Panc1 (cell line): ENCODE data around the gene PLEKHG4B. TPM values are rescaled to one million over a fixed set of nuclear protein-coding genes. Genes with fewer than 3 reads are reported as not detected.

Experiments
- ATAC-seq: fragments of 200-7000 bp; cut with Tn5 transposase; 2 replicates; pipeline ENCODE4 v1.9.1; 2020; ENCODE audit warnings: mild to moderate bottlenecking, moderate library complexity
- BruUV-seq: library from RNA; stranded (reverse); fragments of 400-500 nt; replicated peaks from 2 replicates; lab custom pipeline; 2021; lab: Mats Ljungman, UMichigan
- CTCF ChIA-PET: fragments of 300-600 bp; sonication (Branson Sonifier 250); formaldehyde crosslinking; loops from one replicate; lab custom pipeline; 2022; ENCODE audit warnings: antibody characterized with exemption; lab: Charles Lee
- POLR2A ChIA-PET: fragments of 300-600 bp; sonication (Branson Sonifier 250); formaldehyde crosslinking; loops from one replicate; lab custom pipeline; 2022; ENCODE audit warnings: antibody characterized with exemption; lab: Charles Lee
- DNase-seq: peaks from one replicate; pipeline ENCODE4 v3.0.0-alpha.2; 2010; ENCODE audit warnings: low read depth, low spot score
- H3K27ac ChIP-seq: 2 replicates; pipeline ENCODE4 v1.5.1; 2011; ENCODE audit warnings: mild to moderate bottlenecking, low read length, inconsistent platforms
- H3K27me3 ChIP-seq: fragments of 200-500 bp; sonication (Bioruptor generic); 2 replicates; pipeline ENCODE4 v1.6.0; 2014; ENCODE audit warnings: low read length, inconsistent platforms; ENCODE audit not compliant: control insufficient read depth, insufficient read depth
- H3K36me3 ChIP-seq: fragments of 200-500 bp; sonication (Bioruptor generic); 2 replicates; pipeline ENCODE4 v1.5.1; 2014; ENCODE audit warnings: inconsistent platforms, mild to moderate bottlenecking, low read length, moderate library complexity; ENCODE audit not compliant: control insufficient read depth, insufficient read depth
- H3K4me1 ChIP-seq: 2 replicates; pipeline ENCODE4 v1.5.1; 2011; ENCODE audit warnings: inconsistent platforms, mild to moderate bottlenecking, low read length, moderate library complexity; ENCODE audit not compliant: control insufficient read depth, insufficient read depth
- H3K4me3 ChIP-seq, 2 experiments: 2 replicates each; pipeline ENCODE4 v1.5.1; 2011 to 2012; ENCODE audit warnings: low read depth in 2 of 2, low read length in 2 of 2, mild to moderate bottlenecking in 2 of 2, inconsistent platforms in 1 of 2, moderate library complexity in 1 of 2
- H3K9me3 ChIP-seq: fragments of 200-500 bp; sonication (Bioruptor generic); 2 replicates; pipeline ENCODE4 v1.5.1; 2014; ENCODE audit warnings: low read depth, mild to moderate bottlenecking, inconsistent platforms, low read length, moderate library complexity; ENCODE audit not compliant: control insufficient read depth, insufficient read depth
- CTCF ChIP-seq: fragments of 450-650 bp; IDR thresholded peaks from 2 replicates; pipeline ENCODE4 v1.5.1; 2017; ENCODE audit warnings: mild to moderate bottlenecking
- POLR2AphosphoS5 ChIP-seq: IDR thresholded peaks from 2 replicates; pipeline ENCODE4 v1.6.1; 2012; ENCODE audit warnings: mild to moderate bottlenecking, low read depth, low read length, moderate library complexity
- SIN3A ChIP-seq: IDR thresholded peaks from 2 replicates; pipeline ENCODE4 v1.6.1; 2012; ENCODE audit warnings: low read depth, mild to moderate bottlenecking, low read length, moderate library complexity, borderline replicate concordance; ENCODE audit not compliant: insufficient read depth
- TCF7L2 ChIP-seq: IDR thresholded peaks from 2 replicates; pipeline ENCODE4 v1.6.1; 2011; ENCODE audit warnings: mild to moderate bottlenecking, low read depth, low read length, inconsistent platforms
- in situ Hi-C: cut with HindIII; loops from 2 replicates; pipeline ENCODE4 v1.10.0; 2016; ENCODE audit warnings: low sequenced_read_pairs, low pct_unique_long_range_greater_than_20kb
- intact Hi-C: fragments of 100-400 bp; cut with micrococcal nuclease; formaldehyde crosslinking; loops from one replicate; pipeline ENCODE4 v1.10.0; 2022; ENCODE audit not compliant: unreplicated experiment
- total RNA-seq: library from RNA; stranded (reverse); gene quantifications from one replicate; pipeline ENCODE4 v1.2.1, GENCODE V29; 2021; ENCODE audit not compliant: unreplicated experiment
- TF ChIP-seq, protein P1 (sequence below), 2 experiments: IDR thresholded peaks; 2 replicates each; pipeline ENCODE4 v1.6.1; 2011 to 2012; ENCODE audit warnings: low read depth in 2 of 2, control low read depth in 1 of 2, low read length in 1 of 2, mild to moderate bottlenecking in 1 of 2, moderate library complexity in 1 of 2; ENCODE audit not compliant: insufficient read depth in 1 of 2

Gene PLEKHG4B
- total RNA-seq, 1 experiment from 2014 or later = 8.9 TPM

DNA sequence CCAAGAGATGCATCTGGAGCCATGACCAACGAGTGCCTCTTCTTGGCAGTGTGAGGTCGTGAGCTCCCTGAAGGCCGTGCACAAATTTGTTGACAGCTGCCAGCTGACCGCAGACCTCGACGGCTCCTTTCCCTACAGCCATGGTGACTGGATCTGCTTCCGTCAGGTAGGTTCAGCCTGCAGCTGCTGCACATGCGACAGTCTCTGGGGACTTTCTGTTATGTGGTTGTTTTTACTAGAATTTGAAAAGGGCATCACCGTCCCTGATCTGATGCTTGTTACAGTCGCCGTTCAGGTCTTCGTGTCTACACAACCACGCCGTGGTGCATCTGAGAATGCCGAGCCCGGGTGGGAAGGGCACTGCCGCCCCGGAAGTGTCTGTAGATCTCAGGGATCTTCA, 62.9 kb downstream of the PLEKHG4B start:
- BruUV-seq = no TSS peak
- no peak for TF ChIP-seq TCF7L2
- no peak for TF ChIP-seq SIN3A
- TF ChIP-seq, protein P1, sequence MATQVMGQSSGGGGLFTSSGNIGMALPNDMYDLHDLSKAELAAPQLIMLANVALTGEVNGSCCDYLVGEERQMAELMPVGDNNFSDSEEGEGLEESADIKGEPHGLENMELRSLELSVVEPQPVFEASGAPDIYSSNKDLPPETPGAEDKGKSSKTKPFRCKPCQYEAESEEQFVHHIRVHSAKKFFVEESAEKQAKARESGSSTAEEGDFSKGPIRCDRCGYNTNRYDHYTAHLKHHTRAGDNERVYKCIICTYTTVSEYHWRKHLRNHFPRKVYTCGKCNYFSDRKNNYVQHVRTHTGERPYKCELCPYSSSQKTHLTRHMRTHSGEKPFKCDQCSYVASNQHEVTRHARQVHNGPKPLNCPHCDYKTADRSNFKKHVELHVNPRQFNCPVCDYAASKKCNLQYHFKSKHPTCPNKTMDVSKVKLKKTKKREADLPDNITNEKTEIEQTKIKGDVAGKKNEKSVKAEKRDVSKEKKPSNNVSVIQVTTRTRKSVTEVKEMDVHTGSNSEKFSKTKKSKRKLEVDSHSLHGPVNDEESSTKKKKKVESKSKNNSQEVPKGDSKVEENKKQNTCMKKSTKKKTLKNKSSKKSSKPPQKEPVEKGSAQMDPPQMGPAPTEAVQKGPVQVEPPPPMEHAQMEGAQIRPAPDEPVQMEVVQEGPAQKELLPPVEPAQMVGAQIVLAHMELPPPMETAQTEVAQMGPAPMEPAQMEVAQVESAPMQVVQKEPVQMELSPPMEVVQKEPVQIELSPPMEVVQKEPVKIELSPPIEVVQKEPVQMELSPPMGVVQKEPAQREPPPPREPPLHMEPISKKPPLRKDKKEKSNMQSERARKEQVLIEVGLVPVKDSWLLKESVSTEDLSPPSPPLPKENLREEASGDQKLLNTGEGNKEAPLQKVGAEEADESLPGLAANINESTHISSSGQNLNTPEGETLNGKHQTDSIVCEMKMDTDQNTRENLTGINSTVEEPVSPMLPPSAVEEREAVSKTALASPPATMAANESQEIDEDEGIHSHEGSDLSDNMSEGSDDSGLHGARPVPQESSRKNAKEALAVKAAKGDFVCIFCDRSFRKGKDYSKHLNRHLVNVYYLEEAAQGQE (IDR thresholded peaks at IDR 0.05; ENCODE audit: insufficient read depth in 1 of 2, low read depth in 2 of 2, low read length in 1 of 2) = no peak
- no peak for TF ChIP-seq POLR2AphosphoS5
- no peak for TF ChIP-seq CTCF
- H3K27ac ChIP-seq = no peak overlapping the region

DNA sequence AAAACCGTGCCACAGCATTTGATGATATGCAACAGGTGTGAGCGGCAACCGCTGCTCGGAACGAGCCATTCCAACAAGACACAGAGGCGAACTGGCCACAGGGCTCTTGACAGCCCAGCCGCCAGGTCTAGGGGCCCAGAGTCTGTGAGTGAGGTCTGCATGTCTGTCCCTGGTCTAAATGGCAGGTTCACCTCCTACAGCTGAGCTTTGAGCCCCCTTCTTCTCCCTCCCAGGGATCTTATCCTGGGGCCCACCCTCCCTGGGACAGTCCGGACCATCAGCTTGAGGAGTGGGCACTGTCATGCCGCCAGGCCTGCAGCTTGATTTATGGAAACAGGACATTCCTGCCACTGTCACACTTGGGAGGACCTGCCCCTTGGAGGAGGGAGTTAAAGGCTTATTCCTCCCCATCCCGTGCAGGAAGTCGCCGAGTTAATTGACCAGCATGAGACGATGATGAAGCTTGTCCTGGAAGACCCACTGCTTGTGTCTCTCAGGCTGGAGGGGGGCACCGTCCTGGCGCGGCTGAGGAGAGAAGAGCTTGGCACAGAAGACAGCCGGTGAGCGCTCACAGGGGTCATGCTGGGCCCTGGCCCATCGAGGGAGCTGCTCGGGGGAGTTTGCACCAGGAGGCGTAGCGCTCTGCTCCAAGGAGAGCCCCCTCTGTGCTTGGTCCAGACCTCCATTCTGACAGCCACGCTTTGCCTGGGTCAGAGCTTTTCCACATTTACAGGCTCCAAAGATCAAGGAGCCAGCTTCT, 63.9 kb downstream of the PLEKHG4B start:
- intact Hi-C loops = no loop called here

More for the DNA sequence above, 62.9 kb downstream of the PLEKHG4B start:
- Histone ChIP-seq H3K4me1 (no peaks in the 10 kb centered on the region; the same call in 1 of the 2 replicates), H3K27me3 (no peaks in the 10 kb centered on the region), H3K9me3 (no peaks in the 10 kb centered on the region), H3K4me3 (no peak overlapping the region), H3K36me3 (no peaks in the 10 kb centered on the region)
- in situ Hi-C loops (no loop called here), intact Hi-C loops (no loop called here)
- POLR2A ChIA-PET = no interaction called here
- DNase-seq (no peak), ATAC-seq (no peak)
- CTCF ChIA-PET = no interaction called here

More for the DNA sequence above, 63.9 kb downstream of the PLEKHG4B start:
- no peak for TF ChIP-seq SIN3A
- no peak for TF ChIP-seq TCF7L2
- TF ChIP-seq, protein P1 (IDR thresholded peaks at IDR 0.05; ENCODE audit: insufficient read depth in 1 of 2, low read depth in 2 of 2, low read length in 1 of 2) = no peak
- no peak for TF ChIP-seq CTCF
- TF ChIP-seq POLR2AphosphoS5 = no peak
- no peak for ATAC-seq
- ChIA-PET CTCF (interaction anchor here (1.0 kb wide), 1 partner anchor 65 kb away, joined by 4 read pairs; no protein-coding TSS in a partner anchor), POLR2A (no interaction called here)
- Histone ChIP-seq H3K4me1 (no peaks in the 10 kb centered on the region), H3K27me3 (no peaks in the 10 kb centered on the region), H3K36me3 (no peaks in the 10 kb centered on the region), H3K27ac (no peak overlapping the region), H3K4me3 (no peak overlapping the region), H3K9me3 (no peaks in the 10 kb centered on the region)
- BruUV-seq = no TSS peak
- in situ Hi-C loops = no loop called here
- no peak for DNase-seq
